Endodermal cell (in vitro differentiated cells): ENCODE measurements around the gene NDUFB7. TPM values are rescaled to one million over a fixed set of nuclear protein-coding genes. Genes with fewer than 3 reads are reported as not detected.
"Not testable (repeated sequence)": the region's sequence is repeated elsewhere in the genome, so short reads cannot be mapped to it uniquely, and the experiment has no call there.

Experiments
- DNase-seq: peaks from one replicate; pipeline ENCODE4 v3.0.0-alpha.2; 2017
- H3K27ac ChIP-seq: 2 replicates; pipeline ENCODE4 v1.5.1; 2013; ENCODE audit warnings: mild to moderate bottlenecking, low read depth, low read length, moderate library complexity
- H3K27me3 ChIP-seq: 2 replicates; pipeline ENCODE4 v1.6.1; 2013; ENCODE audit warnings: mild to moderate bottlenecking, low read length, moderate library complexity; ENCODE audit not compliant: insufficient read depth, control insufficient read depth, poor library complexity, severe bottlenecking
- H3K36me3 ChIP-seq: 2 replicates; pipeline ENCODE4 v1.7.0; 2013; ENCODE audit warnings: mild to moderate bottlenecking, low read length, moderate library complexity; ENCODE audit not compliant: control insufficient read depth, insufficient read depth
- H3K4me1 ChIP-seq: one replicate; pipeline ENCODE4 v1.7.0; 2013; ENCODE audit warnings: low read length; ENCODE audit not compliant: control insufficient read depth, insufficient read depth
- H3K4me3 ChIP-seq: 2 replicates; pipeline ENCODE4 v1.5.1; 2013; ENCODE audit warnings: mild to moderate bottlenecking, low read length, moderate library complexity
- H3K9ac ChIP-seq: 2 replicates; pipeline ENCODE4 v1.6.1; 2013; ENCODE audit warnings: mild to moderate bottlenecking, low read length, moderate library complexity; ENCODE audit not compliant: poor library complexity, severe bottlenecking; ENCODE audit errors: extremely low read depth
- H3K9me3 ChIP-seq: 2 replicates; pipeline ENCODE4 v1.6.1; 2013; ENCODE audit warnings: mild to moderate bottlenecking, low read length, moderate library complexity; ENCODE audit not compliant: control insufficient read depth
- H3K27ac Mint-ChIP-seq: 2 replicates; pipeline ENCODE4 v1.8.0; 2020; ENCODE audit warnings: mixed read lengths
- H3K27me3 Mint-ChIP-seq: 2 replicates; pipeline ENCODE4 v1.8.0; 2021; ENCODE audit warnings: mild to moderate bottlenecking, mixed read lengths; ENCODE audit not compliant: insufficient read depth
- H3K36me3 Mint-ChIP-seq: 2 replicates; pipeline ENCODE4 v1.8.0; 2020; ENCODE audit warnings: low read depth, mixed read lengths
- H3K4me1 Mint-ChIP-seq: 2 replicates; pipeline ENCODE4 v1.8.0; 2020; ENCODE audit warnings: mixed read lengths
- H3K4me3 Mint-ChIP-seq: 2 replicates; pipeline ENCODE4 v1.8.0; 2020; ENCODE audit warnings: mild to moderate bottlenecking, moderate library complexity, mixed read lengths
- H3K9me3 Mint-ChIP-seq: 2 replicates; pipeline ENCODE4 v1.8.0; 2020; ENCODE audit warnings: mild to moderate bottlenecking, mixed read lengths
- WGBS, 2 experiments: methylation state at CpG; one replicate each; pipeline versions ENCODE4 v1.1.5 to v1.1.7; 2013; ENCODE audit warnings: missing lambda C conversion rate in 2 of 2, mixed read lengths in 1 of 2; ENCODE audit not compliant: insufficient coverage in 1 of 2, insufficient read length in 1 of 2; 5-methylcytosine and 5-hydroxymethylcytosine counted together
- total RNA-seq, 2 donors: library from RNA; stranded (reverse); fragmentation: NEBNext Ultra II Directional in 1 of 2; extraction: Animal tissue kit (Norgen Biotek cat#: 25700) in 1 of 2; gene quantifications; 2 replicates in 1 of 2; 3 replicates in 1 of 2; pipeline ENCODE4 v1.2.1, GENCODE V29; 2021
- TF ChIP-seq, protein P1 (sequence below): fragments of 200-600 bp; sonication (generic); conservative IDR thresholded peaks from 2 replicates; pipeline ENCODE4 v1.5.0; 2021; ENCODE audit warnings: antibody characterized with exemption, mild to moderate bottlenecking

NDUFB7 gene
- total RNA-seq, 2 donors from 2014 or later, result 127 to 141 TPM

GRCh38 chr19:14599548-14600147, 27.8 kb upstream of the NDUFB7 start:
- H3K27ac ChIP-seq, result no peak overlapping the region
- peaks cover 85% of the 10 kb centered on the region for H3K9me3 Mint-ChIP-seq
- TF ChIP-seq, protein P1, sequence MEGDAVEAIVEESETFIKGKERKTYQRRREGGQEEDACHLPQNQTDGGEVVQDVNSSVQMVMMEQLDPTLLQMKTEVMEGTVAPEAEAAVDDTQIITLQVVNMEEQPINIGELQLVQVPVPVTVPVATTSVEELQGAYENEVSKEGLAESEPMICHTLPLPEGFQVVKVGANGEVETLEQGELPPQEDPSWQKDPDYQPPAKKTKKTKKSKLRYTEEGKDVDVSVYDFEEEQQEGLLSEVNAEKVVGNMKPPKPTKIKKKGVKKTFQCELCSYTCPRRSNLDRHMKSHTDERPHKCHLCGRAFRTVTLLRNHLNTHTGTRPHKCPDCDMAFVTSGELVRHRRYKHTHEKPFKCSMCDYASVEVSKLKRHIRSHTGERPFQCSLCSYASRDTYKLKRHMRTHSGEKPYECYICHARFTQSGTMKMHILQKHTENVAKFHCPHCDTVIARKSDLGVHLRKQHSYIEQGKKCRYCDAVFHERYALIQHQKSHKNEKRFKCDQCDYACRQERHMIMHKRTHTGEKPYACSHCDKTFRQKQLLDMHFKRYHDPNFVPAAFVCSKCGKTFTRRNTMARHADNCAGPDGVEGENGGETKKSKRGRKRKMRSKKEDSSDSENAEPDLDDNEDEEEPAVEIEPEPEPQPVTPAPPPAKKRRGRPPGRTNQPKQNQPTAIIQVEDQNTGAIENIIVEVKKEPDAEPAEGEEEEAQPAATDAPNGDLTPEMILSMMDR, result no peak
- no peak for DNase-seq
- no peak overlapping the region for H3K4me3 Mint-ChIP-seq
- no peaks in the 10 kb centered on the region for H3K4me1 ChIP-seq
- H3K4me1 Mint-ChIP-seq, result no peaks in the 10 kb centered on the region
- H3K36me3 Mint-ChIP-seq, result no peaks in the 10 kb centered on the region
- H3K27me3 ChIP-seq, result no peaks in the 10 kb centered on the region
- H3K9ac ChIP-seq, result no peak overlapping the region
- no peaks in the 10 kb centered on the region for H3K27me3 Mint-ChIP-seq
- no peaks in the 10 kb centered on the region for H3K36me3 ChIP-seq
- H3K27ac Mint-ChIP-seq, result no peak overlapping the region
- WGBS, 2 experiments, result 79 to 82% methylated on average over 5 to 8 of the region's 8 CpGs
- H3K9me3 ChIP-seq, result peaks cover 46% of the 10 kb centered on the region
- H3K4me3 ChIP-seq, result no peak overlapping the region

DNA sequence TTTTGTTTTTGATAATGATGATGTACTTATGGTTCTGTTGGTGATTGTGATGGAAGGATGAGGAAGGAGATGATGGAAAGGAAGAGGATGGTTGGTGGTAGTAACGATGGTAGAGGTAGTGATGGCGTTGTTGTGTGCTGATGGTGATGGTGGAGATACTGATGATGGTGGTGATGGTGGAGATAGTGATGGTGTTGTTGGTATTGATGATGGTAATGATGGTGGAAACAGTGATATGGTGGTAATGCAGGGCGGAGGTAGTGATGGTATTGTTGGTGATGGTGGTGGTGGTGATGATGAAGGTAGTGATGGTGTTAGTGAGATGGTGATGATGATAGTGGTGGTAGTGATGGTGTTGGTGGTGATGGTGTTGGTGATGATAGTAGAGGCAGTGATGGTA, 23.7 kb upstream of the NDUFB7 start:
- no peaks in the 10 kb centered on the region for H3K27me3 Mint-ChIP-seq
- TF ChIP-seq, protein P1, result no peak
- H3K4me1 Mint-ChIP-seq, result no peaks in the 10 kb centered on the region
- H3K36me3 Mint-ChIP-seq, result no peaks in the 10 kb centered on the region
- DNase-seq, result no peak
- H3K9me3 Mint-ChIP-seq, result peaks cover 85% of the 10 kb centered on the region
- Histone ChIP-seq H3K9me3 (peaks cover 22% of the 10 kb centered on the region), H3K27me3 (no peaks in the 10 kb centered on the region), H3K4me3 (no peak overlapping the region), H3K4me1 (no peaks in the 10 kb centered on the region), H3K27ac (no peak overlapping the region), H3K9ac (no peak overlapping the region), H3K36me3 (no peaks in the 10 kb centered on the region)
- no peak overlapping the region for H3K4me3 Mint-ChIP-seq
- H3K27ac Mint-ChIP-seq, result no peak overlapping the region
- 74 to 85% methylated on average over 3 of the region's 3 CpGs for WGBS, 2 experiments

DNA sequence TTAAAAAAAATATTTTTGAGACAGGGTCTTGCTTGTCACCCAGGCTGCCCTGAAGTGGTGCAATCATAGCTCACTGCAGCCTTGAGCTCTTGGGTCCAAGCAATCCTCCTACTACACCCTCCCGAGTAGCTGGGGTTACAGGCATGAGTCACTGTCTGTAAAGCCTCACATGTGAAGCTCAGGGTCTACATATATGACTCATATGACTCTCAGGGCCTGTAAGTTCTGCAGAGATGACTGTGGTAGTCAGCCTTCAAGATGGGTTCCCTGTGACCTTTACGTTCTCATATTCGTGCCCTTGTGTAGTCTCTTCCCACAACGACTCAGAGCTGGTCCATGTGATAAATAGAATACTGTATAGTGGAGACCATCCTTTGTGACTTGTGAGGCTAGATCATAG, 17.6 kb upstream of the NDUFB7 start:
- not testable (repeated sequence) for H3K27ac Mint-ChIP-seq, H3K9ac ChIP-seq, DNase-seq, H3K4me3 ChIP-seq, H3K4me1 Mint-ChIP-seq, H3K36me3 ChIP-seq, H3K9me3 ChIP-seq, H3K4me3 Mint-ChIP-seq, H3K27me3 ChIP-seq, H3K27ac ChIP-seq, H3K27me3 Mint-ChIP-seq, H3K36me3 Mint-ChIP-seq, H3K4me1 ChIP-seq
- peaks cover 48% of the 10 kb centered on the region for H3K9me3 Mint-ChIP-seq
- WGBS, 2 experiments, result no CpG with 5 or more reads among the region's 4 CpGs

DNA sequence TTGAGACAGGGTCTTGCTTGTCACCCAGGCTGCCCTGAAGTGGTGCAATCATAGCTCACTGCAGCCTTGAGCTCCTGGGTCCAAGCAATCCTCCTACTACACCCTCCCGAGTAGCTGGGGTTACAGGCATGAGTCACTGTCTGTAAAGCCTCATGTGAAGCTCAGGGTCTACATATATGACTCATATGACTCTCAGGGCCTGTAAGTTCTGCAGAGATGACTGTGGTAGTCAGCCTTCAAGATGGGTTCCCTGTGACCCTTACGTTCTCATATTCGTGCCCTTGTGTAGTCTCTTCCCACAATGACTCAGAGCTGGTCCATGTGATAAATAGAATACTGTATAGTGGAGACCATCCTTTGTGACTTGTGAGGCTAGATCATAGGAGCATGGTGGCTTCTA, 13.3 kb upstream of the NDUFB7 start:
- H3K36me3 Mint-ChIP-seq, H3K9me3 ChIP-seq, H3K4me1 ChIP-seq, H3K36me3 ChIP-seq, DNase-seq, H3K4me3 ChIP-seq, H3K27me3 ChIP-seq, H3K9ac ChIP-seq, H3K27ac ChIP-seq, H3K27ac Mint-ChIP-seq, H3K27me3 Mint-ChIP-seq, H3K4me1 Mint-ChIP-seq, H3K4me3 Mint-ChIP-seq: not testable (repeated sequence)
- 50 to 62% methylated on average over 1 to 3 of the region's 3 CpGs for WGBS, 2 experiments
- peaks cover 34% of the 10 kb centered on the region for H3K9me3 Mint-ChIP-seq

DNA sequence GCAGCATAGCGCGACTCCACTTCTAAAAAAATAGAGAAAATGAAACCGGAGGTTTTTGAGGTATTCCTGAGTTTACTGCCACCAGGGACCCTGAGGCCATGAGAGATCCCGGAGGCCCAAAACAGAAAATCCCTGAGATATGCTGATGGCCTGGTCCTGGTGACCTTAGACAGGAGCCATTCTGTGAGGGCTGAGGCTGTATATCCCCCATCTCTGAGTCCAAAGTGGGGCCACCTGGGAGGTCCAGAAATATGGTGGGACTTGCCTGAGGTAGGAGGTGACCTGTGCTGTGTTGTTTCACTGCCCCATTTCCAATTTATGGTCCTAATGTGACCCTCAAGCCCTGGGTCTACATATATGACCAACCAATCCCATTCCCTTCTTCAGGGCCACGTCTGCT, 12.5 kb upstream of the NDUFB7 start:
- not testable (repeated sequence) for H3K27me3 Mint-ChIP-seq, H3K4me1 ChIP-seq, H3K9me3 ChIP-seq, DNase-seq, H3K27ac Mint-ChIP-seq, H3K4me1 Mint-ChIP-seq, H3K9ac ChIP-seq, H3K27me3 ChIP-seq, H3K36me3 Mint-ChIP-seq, H3K36me3 ChIP-seq, H3K4me3 Mint-ChIP-seq, H3K4me3 ChIP-seq, H3K27ac ChIP-seq
- H3K9me3 Mint-ChIP-seq, result peaks cover 34% of the 10 kb centered on the region
- WGBS, 2 experiments, result 86 to 96% methylated on average over 4 of the region's 5 CpGs
